Fibroblast of lung (primary cell): ENCODE results near the gene TMEM225B. TPM values are rescaled to one million over a fixed set of nuclear protein-coding genes. Genes with fewer than 3 reads are reported as not detected.

ENCODE experiments used
- DNase-seq, 2 donors: peaks; one replicate each; pipeline versions ENCODE4 v3.0.0 to v3.0.0-alpha.2; 2010; ENCODE audit warnings: low read depth in 2 of 2
- H2AFZ ChIP-seq: 2 replicates; pipeline ENCODE4 v1.5.1; 2012; ENCODE audit warnings: low read length, control low read depth, inconsistent platforms
- H3K27ac ChIP-seq: 2 replicates; pipeline ENCODE4 v1.5.1; 2011; ENCODE audit warnings: low read length, control low read depth; ENCODE audit not compliant: insufficient read depth
- H3K27me3 ChIP-seq: 2 replicates; pipeline ENCODE4 v1.5.1; 2011; ENCODE audit warnings: mild to moderate bottlenecking, low read length; ENCODE audit not compliant: control insufficient read depth, insufficient read depth
- H3K36me3 ChIP-seq: 2 replicates; pipeline ENCODE4 v1.5.1; 2011; ENCODE audit warnings: low read length; ENCODE audit not compliant: control insufficient read depth, insufficient read depth
- H3K4me1 ChIP-seq: 2 replicates; pipeline ENCODE4 v1.5.1; 2011; ENCODE audit warnings: low read length; ENCODE audit not compliant: control insufficient read depth, insufficient read depth; ENCODE audit errors: extremely low read depth
- H3K4me2 ChIP-seq: 2 replicates; pipeline ENCODE4 v1.5.1; 2011; ENCODE audit warnings: low read length, control low read depth; ENCODE audit not compliant: insufficient read depth; ENCODE audit errors: extremely low read depth
- H3K4me3 ChIP-seq, 4 experiments: fragments of 200-600 bp in 1 of 4; sonication (generic) in 1 of 4; replicated peaks in 1 of 4; 2 replicates each; pipeline ENCODE4 v1.5.1; 2011 to 2016; ENCODE audit warnings: low read length in 4 of 4, low read depth in 3 of 4, mild to moderate bottlenecking in 3 of 4, control low read depth in 2 of 4, inconsistent platforms in 1 of 4, mixed read lengths in 1 of 4; ENCODE audit not compliant: insufficient read depth in 1 of 4; ENCODE audit errors: control extremely low read depth in 1 of 4
- H3K79me2 ChIP-seq: 2 replicates; pipeline ENCODE4 v1.5.1; 2012; ENCODE audit warnings: mild to moderate bottlenecking, low read length, inconsistent platforms; ENCODE audit not compliant: control insufficient read depth, insufficient read depth
- H3K9ac ChIP-seq: 2 replicates; pipeline ENCODE4 v1.5.1; 2011; ENCODE audit warnings: mild to moderate bottlenecking, low read length, control low read depth; ENCODE audit not compliant: insufficient read depth
- H3K9me3 ChIP-seq: 2 replicates; pipeline ENCODE4 v1.5.1; 2012; ENCODE audit warnings: low read depth, low read length; ENCODE audit not compliant: control insufficient read depth, insufficient read depth
- H4K20me1 ChIP-seq: 2 replicates; pipeline ENCODE4 v1.5.1; 2011; ENCODE audit warnings: low read length; ENCODE audit not compliant: control insufficient read depth, insufficient read depth; ENCODE audit errors: extremely low read depth
- CTCF ChIP-seq, 2 donors: IDR thresholded peaks in 1 of 2; conservative IDR thresholded peaks in 1 of 2; 1 replicate in 1 of 2; 2 replicates in 1 of 2; pipeline ENCODE4 v1.5.1; 2011 to 2012; ENCODE audit warnings: low read length in 2 of 2, control low read depth in 1 of 2, inconsistent platforms in 1 of 2, low read depth in 1 of 2, mild to moderate bottlenecking in 1 of 2
- EZH2 ChIP-seq: IDR thresholded peaks from 2 replicates; pipeline ENCODE4 v1.5.1; 2012; ENCODE audit warnings: low read length, control low read depth, mild to moderate bottlenecking; ENCODE audit errors: missing control alignments
- polyA plus RNA-seq, 2 donors: library from polyadenylated mRNA; depleted of rRNA in 1 of 2; stranded (reverse) in 1 of 2; unstranded in 1 of 2; fragments of >200 nt; gene quantifications; 2 replicates each; pipeline ENCODE4 v1.2.1, GENCODE V29; 2011 to 2012; ENCODE audit warnings: missing spikeins in 1 of 2
- total RNA-seq: library from RNA; depleted of rRNA; stranded (reverse); fragments of >200 nt; gene quantifications from 2 replicates; pipeline ENCODE4 v1.2.1, GENCODE V29; 2014

TMEM225B gene
- total and polyA plus RNA-seq, 2 donors (not counting 1 experiment from before 2014, with no cell fraction given), result 1.2 to 1.3 TPM

GRCh38 chr7:99638731-99639130 lies 40.7 kb downstream of the TMEM225B start:
- Histone ChIP-seq H3K4me2 (no peak overlapping the region), H3K27me3 (no peaks in the 10 kb centered on the region), H3K4me3 (no peak overlapping the region), H3K79me2 (no peaks in the 10 kb centered on the region), H3K9ac (no peak overlapping the region), H4K20me1 (no peaks in the 10 kb centered on the region), H3K36me3 (no peaks in the 10 kb centered on the region), H3K4me1 (no peaks in the 10 kb centered on the region), H3K27ac (no peak overlapping the region), H3K9me3 (no peaks in the 10 kb centered on the region), H2AFZ (no peak overlapping the region)
- no peak for DNase-seq
- no peak for TF ChIP-seq EZH2
- TF ChIP-seq CTCF (conservative IDR thresholded peaks at IDR 0.05 in 1 of 2, IDR thresholded peaks at IDR 0.05 in 1 of 2; ENCODE audit: low read depth in 1 of 2, low read length in 2 of 2), result no peak

- Histone ChIP-seq H3K4me3 (no peak overlapping the region), H3K9ac (no peak overlapping the region), H3K27ac (no peak overlapping the region), H3K79me2 (no peaks in the 10 kb centered on the region), H3K4me2 (no peak overlapping the region), H2AFZ (no peak overlapping the region), H3K4me1 (no peaks in the 10 kb centered on the region), H3K27me3 (no peaks in the 10 kb centered on the region), H3K9me3 (no peaks in the 10 kb centered on the region), H4K20me1 (no peaks in the 10 kb centered on the region), H3K36me3 (no peaks in the 10 kb centered on the region)
- TF ChIP-seq EZH2 (no peak), CTCF (conservative IDR thresholded peaks at IDR 0.05 in 1 of 2, IDR thresholded peaks at IDR 0.05 in 1 of 2; ENCODE audit: low read depth in 1 of 2, low read length in 2 of 2) (no peak)
- no peak for DNase-seq
Measured at GRCh38 chr7:99639267-99639666, 41.2 kb downstream of the TMEM225B start.

- Histone ChIP-seq H4K20me1 (no peaks in the 10 kb centered on the region), H3K9me3 (no peaks in the 10 kb centered on the region), H3K79me2 (no peaks in the 10 kb centered on the region), H2AFZ (no peak overlapping the region), H3K27ac (no peak overlapping the region), H3K27me3 (no peaks in the 10 kb centered on the region), H3K9ac (no peak overlapping the region), H3K4me3 (no peak overlapping the region), H3K4me2 (no peak overlapping the region), H3K4me1 (no peaks in the 10 kb centered on the region), H3K36me3 (no peaks in the 10 kb centered on the region)
- DNase-seq, result peak in 1 of 2 donors; percentile 34
- TF ChIP-seq CTCF (conservative IDR thresholded peaks at IDR 0.05 in 1 of 2, IDR thresholded peaks at IDR 0.05 in 1 of 2; ENCODE audit: low read depth in 1 of 2, low read length in 2 of 2), result no peak
- no peak for TF ChIP-seq EZH2
Measured at GRCh38 chr7:99642027-99642426, 44.0 kb downstream of the TMEM225B start.
